ENCODE results near the gene SPECC1L.
"Not testable (repeated sequence)": the region's sequence is repeated elsewhere in the genome, so short reads cannot be mapped to it uniquely, and the experiment has no call there.

Gene SPECC1L

GRCh38 chr22:24289741-24290163 is 19.1 kb downstream of the SPECC1L start:
- peak overlapping the region in 1 of 2 donors; percentile 7 for H3K4me3 ChIP-seq (ENCODE audit: low read depth in 1 of 2, low read length in 2 of 2)

GRCh38 chr22:24290459-24290858 is 19.8 kb downstream of the SPECC1L start:
- Histone ChIP-seq H3K9me3 (ENCODE audit: control insufficient read depth in 1 of 2, low read length in 2 of 2) (no peaks in the 10 kb centered on the region), H3K36me3 (ENCODE audit: control insufficient read depth in 1 of 2, insufficient read depth in 2 of 2, low read length in 2 of 2) (no peaks in the 10 kb centered on the region), H3K27me3 (ENCODE audit: low read depth, low read length) (no peaks in the 10 kb centered on the region), H3K27ac (ENCODE audit: low read length) (peak overlapping the region; percentile 76), H3K4me3 (ENCODE audit: low read depth in 1 of 2, low read length in 2 of 2) (no peak overlapping the region), H3K4me1 (ENCODE audit: control insufficient read depth in 1 of 2, insufficient read depth in 2 of 2, low read length in 2 of 2) (peaks cover 21 to 35% of the 10 kb centered on the region in 2 donors)

More at GRCh38 chr22:24289741-24290163, 19.1 kb downstream of the SPECC1L start:
- Histone ChIP-seq H3K36me3 (ENCODE audit: control insufficient read depth in 1 of 2, insufficient read depth in 2 of 2, low read length in 2 of 2) (no peaks in the 10 kb centered on the region), H3K4me1 (ENCODE audit: control insufficient read depth in 1 of 2, insufficient read depth in 2 of 2, low read length in 2 of 2) (peaks cover 27 to 38% of the 10 kb centered on the region in 2 donors), H3K27ac (ENCODE audit: low read length) (peak overlapping the region; percentile 76), H3K27me3 (ENCODE audit: low read depth, low read length) (no peaks in the 10 kb centered on the region), H3K9me3 (ENCODE audit: control insufficient read depth in 1 of 2, low read length in 2 of 2) (no peaks in the 10 kb centered on the region)

GRCh38 chr22:24291515-24292201 is 21.0 kb downstream of the SPECC1L start:
- Histone ChIP-seq H3K4me1 (ENCODE audit: control insufficient read depth in 1 of 2, insufficient read depth in 2 of 2, low read length in 2 of 2) (peaks cover 14 to 25% of the 10 kb centered on the region in 2 donors), H3K27ac (ENCODE audit: low read length) (no peak overlapping the region), H3K9me3 (ENCODE audit: control insufficient read depth in 1 of 2, low read length in 2 of 2) (no peaks in the 10 kb centered on the region), H3K36me3 (ENCODE audit: control insufficient read depth in 1 of 2, insufficient read depth in 2 of 2, low read length in 2 of 2) (no peaks in the 10 kb centered on the region), H3K4me3 (ENCODE audit: low read depth in 1 of 2, low read length in 2 of 2) (no peak overlapping the region), H3K27me3 (ENCODE audit: low read depth, low read length) (no peaks in the 10 kb centered on the region)

DNA sequence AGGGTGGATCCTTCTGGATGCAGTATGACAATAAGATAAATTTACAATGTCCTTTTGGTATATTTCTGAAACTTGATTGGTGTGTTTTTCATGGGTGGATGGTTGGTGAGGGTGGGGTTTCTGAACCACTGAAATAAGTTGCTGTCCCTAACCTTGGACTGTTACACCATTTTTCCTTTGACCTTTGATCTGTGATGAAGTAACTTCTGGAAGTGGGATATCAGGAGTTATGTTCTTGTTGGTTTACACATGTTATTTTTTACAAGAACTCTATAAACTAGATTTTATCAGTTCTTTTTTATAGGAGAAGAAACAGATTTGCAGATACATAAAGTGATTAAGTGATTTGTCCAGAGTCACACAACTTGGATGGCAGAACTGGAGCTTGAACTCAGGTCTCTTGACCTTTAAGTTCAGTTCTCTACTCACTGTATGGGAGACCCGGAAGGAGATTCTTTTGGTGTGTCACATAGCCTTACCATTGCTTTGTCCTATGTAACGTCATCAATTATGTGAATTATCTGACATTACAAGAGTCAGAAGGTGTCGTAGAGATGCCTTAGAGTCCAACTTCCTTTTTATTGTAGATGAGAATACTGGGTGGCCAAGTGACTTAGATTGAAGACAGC is 21.7 kb downstream of the SPECC1L start:
- H3K9me3 ChIP-seq (ENCODE audit: control insufficient read depth in 1 of 2, low read length in 2 of 2); H3K36me3 ChIP-seq (ENCODE audit: control insufficient read depth in 1 of 2, insufficient read depth in 2 of 2, low read length in 2 of 2); H3K27ac ChIP-seq (ENCODE audit: low read length); H3K4me3 ChIP-seq (ENCODE audit: low read depth in 1 of 2, low read length in 2 of 2); H3K27me3 ChIP-seq (ENCODE audit: low read depth, low read length): not testable (repeated sequence)
- peaks cover 14 to 23% of the 10 kb centered on the region in 2 donors for H3K4me1 ChIP-seq (ENCODE audit: control insufficient read depth in 1 of 2, insufficient read depth in 2 of 2, low read length in 2 of 2)

DNA sequence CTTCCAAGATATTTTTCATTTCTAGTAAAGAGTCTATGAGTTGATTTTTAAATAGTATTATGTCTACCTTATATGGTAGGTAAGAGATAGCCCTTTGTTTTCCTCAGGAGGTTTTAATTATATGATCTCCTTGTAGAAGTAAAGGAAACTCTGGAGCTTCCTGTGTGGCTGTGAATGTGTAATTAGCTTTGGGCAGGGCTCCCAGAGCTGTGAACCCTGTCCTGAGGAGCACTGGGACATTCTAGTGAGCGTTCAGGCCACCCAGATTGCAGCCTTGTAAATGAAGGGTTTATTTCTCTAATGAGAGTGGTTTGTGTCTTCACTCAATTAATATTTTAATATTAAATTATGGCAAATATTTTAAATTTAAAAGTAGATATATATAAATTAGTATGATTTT is 24.3 kb downstream of the SPECC1L start:
- H3K9me3 ChIP-seq (ENCODE audit: control insufficient read depth in 1 of 2, low read length in 2 of 2); H3K36me3 ChIP-seq (ENCODE audit: control insufficient read depth in 1 of 2, insufficient read depth in 2 of 2, low read length in 2 of 2); H3K4me3 ChIP-seq (ENCODE audit: low read depth in 1 of 2, low read length in 2 of 2); H3K27ac ChIP-seq (ENCODE audit: low read length); H3K27me3 ChIP-seq (ENCODE audit: low read depth, low read length): not testable (repeated sequence)
- peaks cover 8 to 18% of the 10 kb centered on the region in 2 donors for H3K4me1 ChIP-seq (ENCODE audit: control insufficient read depth in 1 of 2, insufficient read depth in 2 of 2, low read length in 2 of 2)

- H3K36me3 ChIP-seq (ENCODE audit: control insufficient read depth in 1 of 2, insufficient read depth in 2 of 2, low read length in 2 of 2); H3K4me3 ChIP-seq (ENCODE audit: low read depth in 1 of 2, low read length in 2 of 2); H3K27ac ChIP-seq (ENCODE audit: low read length); H3K9me3 ChIP-seq (ENCODE audit: control insufficient read depth in 1 of 2, low read length in 2 of 2); H3K27me3 ChIP-seq (ENCODE audit: low read depth, low read length): not testable (repeated sequence)
- peaks cover 10 to 16% of the 10 kb centered on the region in 2 donors for H3K4me1 ChIP-seq (ENCODE audit: control insufficient read depth in 1 of 2, insufficient read depth in 2 of 2, low read length in 2 of 2)
Measured at GRCh38 chr22:24298497-24299155, 28.0 kb downstream of the SPECC1L start.

DNA sequence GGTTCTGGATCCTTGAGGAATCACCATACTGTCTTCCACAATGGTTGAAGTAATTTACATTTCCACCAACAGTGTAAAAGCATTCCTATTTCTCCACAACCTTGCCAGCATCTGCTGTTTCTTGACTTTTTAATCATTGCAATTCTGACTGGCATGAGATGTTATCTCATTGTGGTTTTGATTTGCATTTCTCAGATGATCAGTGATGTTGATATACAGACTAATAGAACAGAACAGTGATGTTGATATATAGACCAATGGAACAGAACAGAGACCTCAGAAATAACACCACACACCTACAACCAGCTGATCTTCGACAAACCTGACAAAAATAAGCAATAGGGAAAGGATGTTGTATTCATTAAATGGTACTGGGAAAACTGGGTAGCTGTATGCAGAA is 29.9 kb downstream of the SPECC1L start:
- not testable (repeated sequence) for H3K27ac ChIP-seq (ENCODE audit: low read length); H3K36me3 ChIP-seq (ENCODE audit: control insufficient read depth in 1 of 2, insufficient read depth in 2 of 2, low read length in 2 of 2); H3K9me3 ChIP-seq (ENCODE audit: control insufficient read depth in 1 of 2, low read length in 2 of 2); H3K4me3 ChIP-seq (ENCODE audit: low read depth in 1 of 2, low read length in 2 of 2); H3K27me3 ChIP-seq (ENCODE audit: low read depth, low read length)
- peaks cover 17 to 28% of the 10 kb centered on the region in 2 donors for H3K4me1 ChIP-seq (ENCODE audit: control insufficient read depth in 1 of 2, insufficient read depth in 2 of 2, low read length in 2 of 2)

DNA sequence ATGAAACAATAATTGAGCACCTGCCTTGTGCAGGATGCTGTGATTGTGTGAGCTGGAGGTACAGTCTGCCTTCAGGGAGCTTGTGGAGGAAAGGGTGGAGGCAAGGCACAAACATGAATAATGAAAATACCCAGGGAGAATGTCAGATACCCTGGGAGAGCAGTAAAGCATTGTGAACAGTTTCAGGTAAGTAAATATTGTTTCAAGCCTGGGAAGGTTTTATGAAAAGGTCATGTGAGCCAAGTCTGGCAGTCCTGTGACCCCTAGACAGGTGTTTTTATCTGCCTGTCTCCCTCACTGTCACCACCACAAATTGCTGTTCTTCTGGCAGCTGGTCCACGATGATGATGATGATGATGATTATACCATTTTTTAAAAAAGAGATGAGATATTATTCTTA is 32.0 kb downstream of the SPECC1L start:
- H3K4me1 ChIP-seq (ENCODE audit: control insufficient read depth in 1 of 2, insufficient read depth in 2 of 2, low read length in 2 of 2), result peaks cover 17 to 28% of the 10 kb centered on the region in 2 donors
- no peak overlapping the region for H3K4me3 ChIP-seq (ENCODE audit: low read depth in 1 of 2, low read length in 2 of 2)
- H3K27me3 ChIP-seq (ENCODE audit: low read depth, low read length), result no peaks in the 10 kb centered on the region
- H3K36me3 ChIP-seq (ENCODE audit: control insufficient read depth in 1 of 2, insufficient read depth in 2 of 2, low read length in 2 of 2), result peaks cover 0 to 4% of the 10 kb centered on the region in 2 donors
- H3K9me3 ChIP-seq (ENCODE audit: control insufficient read depth in 1 of 2, low read length in 2 of 2), result no peaks in the 10 kb centered on the region
- H3K27ac ChIP-seq (ENCODE audit: low read length), result peak overlapping the region; percentile 10

- Histone ChIP-seq H3K27me3 (ENCODE audit: low read depth, low read length) (no peaks in the 10 kb centered on the region), H3K4me1 (ENCODE audit: control insufficient read depth in 1 of 2, insufficient read depth in 2 of 2, low read length in 2 of 2) (peaks cover 17 to 28% of the 10 kb centered on the region in 2 donors), H3K4me3 (ENCODE audit: low read depth in 1 of 2, low read length in 2 of 2) (peak overlapping the region in 1 of 2 donors; percentile 2), H3K27ac (ENCODE audit: low read length) (peak overlapping the region; percentile 76), H3K36me3 (ENCODE audit: control insufficient read depth in 1 of 2, insufficient read depth in 2 of 2, low read length in 2 of 2) (peaks cover 0 to 4% of the 10 kb centered on the region in 2 donors), H3K9me3 (ENCODE audit: control insufficient read depth in 1 of 2, low read length in 2 of 2) (no peaks in the 10 kb centered on the region)
Measured at GRCh38 chr22:24303007-24303406, 32.4 kb downstream of the SPECC1L start.

DNA sequence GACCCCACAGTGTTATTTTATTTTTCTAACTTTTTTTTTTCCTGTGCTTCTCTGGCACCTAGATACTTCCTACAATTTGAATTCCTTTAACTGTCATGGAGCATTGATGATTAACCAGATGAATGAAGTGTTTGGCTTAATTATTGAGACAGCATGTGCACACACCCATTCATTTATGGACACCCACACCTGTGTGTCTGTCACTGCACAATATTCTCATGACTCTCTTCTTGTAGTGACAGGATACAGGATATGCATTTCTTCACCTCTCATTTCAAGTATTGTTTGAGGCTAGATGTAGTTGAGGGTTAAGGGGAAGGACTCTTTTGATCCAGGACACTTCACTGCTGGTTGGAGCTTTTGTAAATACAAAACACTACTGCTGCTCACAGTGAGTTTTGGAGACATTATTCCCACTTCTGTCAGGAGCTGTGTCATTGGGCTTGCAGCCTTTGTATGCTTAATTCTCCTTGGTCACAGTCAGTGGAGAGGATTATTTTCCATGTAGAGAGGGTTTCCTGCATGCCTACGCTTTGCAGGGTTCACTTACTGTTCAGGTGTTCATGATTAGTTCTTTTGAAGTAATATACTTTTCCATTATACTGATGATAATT is 33.5 kb downstream of the SPECC1L start:
- Histone ChIP-seq H3K4me1 (ENCODE audit: control insufficient read depth in 1 of 2, insufficient read depth in 2 of 2, low read length in 2 of 2) (peaks cover 17 to 34% of the 10 kb centered on the region in 2 donors), H3K27ac (ENCODE audit: low read length) (peak overlapping the region; percentile 76), H3K27me3 (ENCODE audit: low read depth, low read length) (no peaks in the 10 kb centered on the region), H3K4me3 (ENCODE audit: low read depth in 1 of 2, low read length in 2 of 2) (no peak overlapping the region), H3K9me3 (ENCODE audit: control insufficient read depth in 1 of 2, low read length in 2 of 2) (no peaks in the 10 kb centered on the region), H3K36me3 (ENCODE audit: control insufficient read depth in 1 of 2, insufficient read depth in 2 of 2, low read length in 2 of 2) (peaks cover 0 to 4% of the 10 kb centered on the region in 2 donors)

GRCh38 chr22:24305260-24305692 is 34.6 kb downstream of the SPECC1L start:
- no peak overlapping the region for H3K4me3 ChIP-seq (ENCODE audit: low read depth in 1 of 2, low read length in 2 of 2)
- no peaks in the 10 kb centered on the region for H3K9me3 ChIP-seq (ENCODE audit: control insufficient read depth in 1 of 2, low read length in 2 of 2)
- H3K4me1 ChIP-seq (ENCODE audit: control insufficient read depth in 1 of 2, insufficient read depth in 2 of 2, low read length in 2 of 2), result peaks cover 17 to 34% of the 10 kb centered on the region in 2 donors
- no peaks in the 10 kb centered on the region for H3K27me3 ChIP-seq (ENCODE audit: low read depth, low read length)
- H3K27ac ChIP-seq (ENCODE audit: low read length), result no peak overlapping the region
- H3K36me3 ChIP-seq (ENCODE audit: control insufficient read depth in 1 of 2, insufficient read depth in 2 of 2, low read length in 2 of 2), result peaks cover 4 to 5% of the 10 kb centered on the region in 2 donors

Measured in muscle layer of duodenum (tissue), 2 donors.